Left hindlimb (tissue), 1 donor: ENCODE results near the gene CCDC150.
"Not testable (repeated sequence)": the region's sequence is repeated elsewhere in the genome, so short reads cannot be mapped to it uniquely, and the experiment has no call there.

ENCODE experiments used
- DNase-seq: peaks from one replicate; pipeline ENCODE4 v3.0.0-alpha.2; 2018

CCDC150 gene

GRCh38 chr2:196639180-196640030 lies at the start of gene CCDC150:
CCDC150 (plus strand) TSS chr2:196639715; CDS start chr2:196639767, 52 bp downstream.
- DNase-seq, result peak; percentile 96

GRCh38 chr2:196590286-196590685 lies 49.2 kb upstream of the CCDC150 start:
- DNase-seq, result no peak

- DNase-seq, result no peak
Observed at GRCh38 chr2:196591004-196591403, 48.5 kb upstream of the CCDC150 start.

GRCh38 chr2:196591621-196592022 lies 47.9 kb upstream of the CCDC150 start:
- no peak for DNase-seq

GRCh38 chr2:196592331-196592910 lies 47.1 kb upstream of the CCDC150 start:
- peak; percentile 54 for DNase-seq

GRCh38 chr2:196592911-196593881 lies 46.3 kb upstream of the CCDC150 start, which contains the start of gene HECW2:
HECW2 (minus strand) TSS chr2:196593554.
- peak; percentile 85 for DNase-seq

- no peak for DNase-seq
Observed at GRCh38 chr2:196594158-196594557, 45.4 kb upstream of the CCDC150 start.

GRCh38 chr2:196597531-196597930 lies 42.0 kb upstream of the CCDC150 start:
- no peak for DNase-seq

GRCh38 chr2:196598412-196598811 lies 41.1 kb upstream of the CCDC150 start:
- DNase-seq, result no peak

GRCh38 chr2:196598846-196599245 lies 40.7 kb upstream of the CCDC150 start:
- no peak for DNase-seq

GRCh38 chr2:196601430-196602306 lies 37.8 kb upstream of the CCDC150 start:
- peak; percentile 47 for DNase-seq

GRCh38 chr2:196604196-196604595 lies 35.3 kb upstream of the CCDC150 start:
- no peak for DNase-seq

GRCh38 chr2:196606516-196606915 lies 33.0 kb upstream of the CCDC150 start:
- DNase-seq, result no peak

- DNase-seq, result no peak
Observed at GRCh38 chr2:196607073-196607472, 32.4 kb upstream of the CCDC150 start.

GRCh38 chr2:196607896-196608295 lies 31.6 kb upstream of the CCDC150 start:
- DNase-seq, result not testable (repeated sequence)

- no peak for DNase-seq
Observed at GRCh38 chr2:196609806-196610205, 29.7 kb upstream of the CCDC150 start.

- DNase-seq, result no peak
Observed at GRCh38 chr2:196610796-196611195, 28.7 kb upstream of the CCDC150 start.

GRCh38 chr2:196613302-196613701 lies 26.2 kb upstream of the CCDC150 start:
- no peak for DNase-seq

GRCh38 chr2:196617430-196617829 lies 22.1 kb upstream of the CCDC150 start:
- DNase-seq, result no peak

- no peak for DNase-seq
Observed at GRCh38 chr2:196618661-196619060, 20.9 kb upstream of the CCDC150 start.

- DNase-seq, result no peak
Observed at GRCh38 chr2:196630531-196630930, 9.0 kb upstream of the CCDC150 start.

GRCh38 chr2:196635156-196635555 lies 4.4 kb upstream of the CCDC150 start:
- DNase-seq, result no peak
